Natural killer cell (primary cell): ENCODE results near the gene ZMIZ1. TPM values are rescaled to one million over a fixed set of nuclear protein-coding genes. Genes with fewer than 3 reads are reported as not detected.

Experiments
- ATAC-seq, 3 donors: fragments of 150-1000 bp in 2 of 3; fragments of 200-7000 bp in 1 of 3; cut with Tn5 transposase; 1 replicate in 1 of 3; 2 replicates in 2 of 3; pipeline ENCODE4 v1.10.0; 2021; ENCODE audit warnings: mild to moderate bottlenecking in 2 of 3, moderate library complexity in 2 of 3
- DNase-seq, 2 donors: peaks; one replicate each; pipeline versions ENCODE4 v3.0.0 to v3.0.0-alpha.2; 2013 to 2021; ENCODE audit warnings: mixed read lengths in 1 of 2
- H3K27ac ChIP-seq: one replicate; pipeline ENCODE4 v1.5.1; 2013; ENCODE audit warnings: mild to moderate bottlenecking, low read length
- H3K27me3 ChIP-seq: one replicate; pipeline ENCODE4 v1.6.1; 2013; ENCODE audit warnings: low read length; ENCODE audit not compliant: control insufficient read depth, insufficient read depth
- H3K36me3 ChIP-seq: one replicate; pipeline ENCODE4 v1.6.1; 2013; ENCODE audit warnings: low read length; ENCODE audit not compliant: control insufficient read depth, insufficient read depth
- H3K4me1 ChIP-seq: one replicate; pipeline ENCODE4 v1.6.1; 2013; ENCODE audit warnings: low read length; ENCODE audit not compliant: control insufficient read depth, insufficient read depth
- H3K4me3 ChIP-seq: one replicate; pipeline ENCODE4 v1.5.1; 2013; ENCODE audit warnings: low read length
- H3K9me3 ChIP-seq: one replicate; pipeline ENCODE4 v1.6.1; 2013; ENCODE audit warnings: low read length; ENCODE audit not compliant: control insufficient read depth, insufficient read depth
- H3K27ac Mint-ChIP-seq, 2 donors: one replicate each; pipeline ENCODE4 v1.8.0; 2022; ENCODE audit warnings: mild to moderate bottlenecking in 2 of 2, mixed read lengths in 2 of 2, moderate library complexity in 1 of 2
- H3K27me3 Mint-ChIP-seq, 2 donors: one replicate each; pipeline ENCODE4 v1.8.0; 2022; ENCODE audit warnings: low read depth in 2 of 2, mixed read lengths in 2 of 2
- H3K36me3 Mint-ChIP-seq: one replicate; pipeline ENCODE4 v1.8.0; 2022; ENCODE audit warnings: mixed read lengths
- H3K4me1 Mint-ChIP-seq, 2 donors: one replicate each; pipeline ENCODE4 v1.8.0; 2022; ENCODE audit warnings: mixed read lengths in 2 of 2
- H3K4me3 Mint-ChIP-seq: one replicate; pipeline ENCODE4 v1.8.0; 2022; ENCODE audit warnings: mild to moderate bottlenecking, moderate library complexity, mixed read lengths
- H3K9me3 Mint-ChIP-seq, 2 donors: one replicate each; pipeline ENCODE4 v1.8.0; 2022; ENCODE audit warnings: mixed read lengths in 2 of 2
- CTCF ChIP-seq: fragments of 200-600 bp; IDR thresholded peaks from one replicate; pipeline ENCODE4 v1.8.0; 2022; ENCODE audit warnings: antibody characterized with exemption
- WGBS: methylation state at CpG from one replicate; pipeline ENCODE4 v1.1.7; 2013; ENCODE audit warnings: missing lambda C conversion rate; ENCODE audit not compliant: insufficient coverage; 5-methylcytosine and 5-hydroxymethylcytosine counted together
- intact Hi-C: fragments of 100-400 bp; cut with micrococcal nuclease; formaldehyde crosslinking; loops from one replicate; pipeline ENCODE4 v1.14.2; 2022
- total RNA-seq, 4 donors: library from RNA; stranded (reverse); fragments of 120-200 nt in 1 of 4; gene quantifications; one replicate each; pipeline versions ENCODE4 v1.2.3 to v1.2.4, GENCODE V29; 2013 to 2022

ZMIZ1 gene
- total RNA-seq, 3 donors from 2014 or later (not counting 1 experiment from before 2014, with no cell fraction given), result 36.5 to 51.5 (median 37.9) TPM

GRCh38 chr10:79038841-79039201 lies 29.9 kb upstream of the ZMIZ1 start:
- no peak for TF ChIP-seq CTCF
- peaks cover 30 to 54% of the 10 kb centered on the region in 2 donors for H3K27me3 Mint-ChIP-seq
- no peak for DNase-seq
- Histone ChIP-seq H3K27ac (no peak overlapping the region), H3K4me3 (no peak overlapping the region), H3K36me3 (no peaks in the 10 kb centered on the region), H3K9me3 (no peaks in the 10 kb centered on the region), H3K4me1 (no peaks in the 10 kb centered on the region), H3K27me3 (peaks cover 6% of the 10 kb centered on the region)
- intact Hi-C loops, result no loop called here
- no peaks in the 10 kb centered on the region for H3K36me3 Mint-ChIP-seq
- H3K27ac Mint-ChIP-seq, result no peak overlapping the region
- no peak for ATAC-seq
- no peaks in the 10 kb centered on the region for H3K9me3 Mint-ChIP-seq
- no peak overlapping the region for H3K4me3 Mint-ChIP-seq
- 94% methylated on average over 4 of the region's 5 CpGs for WGBS
- no peaks in the 10 kb centered on the region for H3K4me1 Mint-ChIP-seq

GRCh38 chr10:79042639-79043411 lies 25.9 kb upstream of the ZMIZ1 start:
- no peaks in the 10 kb centered on the region for H3K9me3 ChIP-seq
- peaks cover 4% of the 10 kb centered on the region for H3K27me3 ChIP-seq
- Mint-ChIP-seq H3K4me1 (peaks cover 0 to 13% of the 10 kb centered on the region in 2 donors), H3K27ac (no peak overlapping the region), H3K4me3 (no peak overlapping the region), H3K9me3 (no peaks in the 10 kb centered on the region), H3K36me3 (no peaks in the 10 kb centered on the region), H3K27me3 (peaks cover 14 to 33% of the 10 kb centered on the region in 2 donors)
- no peak for DNase-seq
- no peaks in the 10 kb centered on the region for H3K36me3 ChIP-seq
- no peak for TF ChIP-seq CTCF
- H3K4me1 ChIP-seq, result peaks cover 9% of the 10 kb centered on the region
- H3K4me3 ChIP-seq, result no peak overlapping the region
- WGBS, result 96% methylated on average over 3 of the region's 3 CpGs
- no peak for ATAC-seq
- intact Hi-C loops, result no loop called here
- no peak overlapping the region for H3K27ac ChIP-seq

GRCh38 chr10:79044036-79044632 lies 24.6 kb upstream of the ZMIZ1 start:
- intact Hi-C loops, result no loop called here
- peaks cover 22% of the 10 kb centered on the region for H3K4me1 ChIP-seq
- no peak overlapping the region for H3K27ac ChIP-seq
- H3K27ac Mint-ChIP-seq, result no peak overlapping the region
- H3K36me3 ChIP-seq, result no peaks in the 10 kb centered on the region
- H3K4me1 Mint-ChIP-seq, result peaks cover 6 to 24% of the 10 kb centered on the region in 2 donors
- H3K4me3 Mint-ChIP-seq, result no peak overlapping the region
- ATAC-seq (no peak), DNase-seq (no peak)
- no peaks in the 10 kb centered on the region for H3K9me3 ChIP-seq
- H3K27me3 Mint-ChIP-seq, result peaks cover 14 to 27% of the 10 kb centered on the region in 2 donors
- 98% methylated on average over 5 of the region's 5 CpGs for WGBS
- peaks cover 4% of the 10 kb centered on the region for H3K27me3 ChIP-seq
- H3K36me3 Mint-ChIP-seq, result no peaks in the 10 kb centered on the region
- no peaks in the 10 kb centered on the region for H3K9me3 Mint-ChIP-seq
- TF ChIP-seq CTCF, result no peak
- H3K4me3 ChIP-seq, result no peak overlapping the region
